ENCODE measurements around the gene SOS2. TPM values are rescaled to one million over a fixed set of nuclear protein-coding genes. Genes with fewer than 3 reads are reported as not detected.

Gene SOS2
- total and polyA plus RNA-seq, 4 donors: 3.1 to 20.1 (median 9.1) TPM

DNA sequence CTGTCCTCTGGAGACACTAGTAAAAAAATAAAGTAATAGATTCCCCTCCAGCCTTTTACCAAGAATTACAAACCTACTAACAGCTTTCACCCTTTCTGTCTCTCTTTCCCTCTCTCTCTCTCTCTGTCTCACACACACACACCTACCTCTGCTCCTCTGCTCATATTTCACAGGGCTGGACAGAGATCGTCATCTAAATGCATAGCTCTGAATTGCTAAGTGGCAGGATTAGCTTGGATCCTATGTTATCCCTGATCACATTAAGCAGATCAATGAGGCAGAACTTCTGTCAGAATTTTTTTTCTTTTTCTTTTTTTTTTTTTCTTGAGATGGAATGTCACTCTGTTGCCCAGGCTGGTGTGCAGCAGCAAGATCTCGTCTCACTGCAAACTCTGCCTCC is 137.9 kb downstream of the SOS2 start:
- no peaks in the 10 kb centered on the region for H3K4me1 ChIP-seq (ENCODE audit: control insufficient read depth in 4 of 4, insufficient read depth in 4 of 4, low read length in 3 of 4)
- no peak overlapping the region for H3K9ac ChIP-seq (ENCODE audit: low read depth in 1 of 2, low read length in 2 of 2)
- TF ChIP-seq, protein P1, sequence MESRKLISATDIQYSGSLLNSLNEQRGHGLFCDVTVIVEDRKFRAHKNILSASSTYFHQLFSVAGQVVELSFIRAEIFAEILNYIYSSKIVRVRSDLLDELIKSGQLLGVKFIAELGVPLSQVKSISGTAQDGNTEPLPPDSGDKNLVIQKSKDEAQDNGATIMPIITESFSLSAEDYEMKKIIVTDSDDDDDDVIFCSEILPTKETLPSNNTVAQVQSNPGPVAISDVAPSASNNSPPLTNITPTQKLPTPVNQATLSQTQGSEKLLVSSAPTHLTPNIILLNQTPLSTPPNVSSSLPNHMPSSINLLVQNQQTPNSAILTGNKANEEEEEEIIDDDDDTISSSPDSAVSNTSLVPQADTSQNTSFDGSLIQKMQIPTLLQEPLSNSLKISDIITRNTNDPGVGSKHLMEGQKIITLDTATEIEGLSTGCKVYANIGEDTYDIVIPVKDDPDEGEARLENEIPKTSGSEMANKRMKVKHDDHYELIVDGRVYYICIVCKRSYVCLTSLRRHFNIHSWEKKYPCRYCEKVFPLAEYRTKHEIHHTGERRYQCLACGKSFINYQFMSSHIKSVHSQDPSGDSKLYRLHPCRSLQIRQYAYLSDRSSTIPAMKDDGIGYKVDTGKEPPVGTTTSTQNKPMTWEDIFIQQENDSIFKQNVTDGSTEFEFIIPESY (IDR thresholded peaks at IDR 0.05): no peak
- TF ChIP-seq FOXA2 (IDR thresholded peaks at IDR 0.05) (no peak), FOXA1 (IDR thresholded peaks at IDR 0.05) (no peak), TAF1 (conservative IDR thresholded peaks at IDR 0.05) (no peak), RAD21 (IDR thresholded peaks at IDR 0.05) (no peak), YY1 (IDR thresholded peaks at IDR 0.05) (no peak)
- H3K4me3 ChIP-seq (ENCODE audit: low read depth in 1 of 3, low read length in 3 of 3): no peak overlapping the region
- DNase-seq (ENCODE audit: low spot score): no peak
- H3K9me3 ChIP-seq (ENCODE audit: control insufficient read depth in 4 of 4, low read length in 3 of 4): no peaks in the 10 kb centered on the region
- no peaks in the 10 kb centered on the region for H3K27me3 ChIP-seq (ENCODE audit: control insufficient read depth in 4 of 4, insufficient read depth in 4 of 4, low read length in 3 of 4)
- H3K27ac ChIP-seq (ENCODE audit: low read depth in 1 of 2, low read length in 2 of 2): no peak overlapping the region
- H3K36me3 ChIP-seq (ENCODE audit: control insufficient read depth in 4 of 4, insufficient read depth in 3 of 4, low read depth in 1 of 4, low read length in 3 of 4): no peaks in the 10 kb centered on the region
- WGBS: 54% methylated on average over 2 of the region's 2 CpGs

DNA sequence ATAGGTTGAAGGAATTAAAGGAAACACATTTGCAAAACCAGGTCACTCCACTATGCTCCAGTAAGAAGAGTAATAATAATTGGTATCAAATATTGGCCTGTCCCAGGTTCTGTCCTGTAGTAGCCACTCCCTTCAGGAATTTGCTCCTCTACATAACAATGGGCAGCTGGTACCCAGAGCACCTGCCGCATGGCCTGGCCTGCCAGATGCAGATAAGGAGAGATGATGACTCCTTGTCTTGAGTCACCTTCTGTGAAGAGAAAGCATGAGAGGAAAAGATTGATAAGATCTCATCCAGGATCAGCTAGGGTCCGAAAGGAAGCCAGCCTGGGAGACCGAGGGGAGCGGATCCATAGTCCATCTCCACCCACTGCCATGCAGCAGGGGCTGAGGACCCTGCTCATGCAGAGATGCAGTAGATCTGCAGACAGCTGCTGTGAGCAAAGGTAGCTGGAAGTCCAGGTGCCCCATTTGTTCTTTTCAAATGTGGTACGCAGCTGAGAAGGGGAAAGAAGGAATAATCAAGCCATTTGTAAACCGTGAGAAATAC is 139.3 kb downstream of the SOS2 start:
- no peaks in the 10 kb centered on the region for H3K27me3 ChIP-seq (ENCODE audit: control insufficient read depth in 4 of 4, insufficient read depth in 4 of 4, low read length in 3 of 4)
- H3K9me3 ChIP-seq (ENCODE audit: control insufficient read depth in 4 of 4, low read length in 3 of 4): no peaks in the 10 kb centered on the region
- H3K9ac ChIP-seq (ENCODE audit: low read depth in 1 of 2, low read length in 2 of 2): no peak overlapping the region
- H3K27ac ChIP-seq (ENCODE audit: low read depth in 1 of 2, low read length in 2 of 2): no peak overlapping the region
- no peaks in the 10 kb centered on the region for H3K4me1 ChIP-seq (ENCODE audit: control insufficient read depth in 4 of 4, insufficient read depth in 4 of 4, low read length in 3 of 4)
- TF ChIP-seq YY1 (IDR thresholded peaks at IDR 0.05) (no peak), FOXA2 (IDR thresholded peaks at IDR 0.05) (no peak), EGR1 (IDR thresholded peaks at IDR 0.05; ENCODE audit: low read depth in 2 of 2) (no peak), JUND (IDR thresholded peaks at IDR 0.05) (no peak), SP1 (IDR thresholded peaks at IDR 0.05) (no peak), RXRA (IDR thresholded peaks at IDR 0.05) (no peak), RAD21 (IDR thresholded peaks at IDR 0.05) (no peak), TAF1 (conservative IDR thresholded peaks at IDR 0.05) (no peak), NR2F2 (IDR thresholded peaks at IDR 0.05) (no peak), HNF4G (IDR thresholded peaks at IDR 0.05) (no peak), FOXA1 (IDR thresholded peaks at IDR 0.05) (no peak), GABPA (IDR thresholded peaks at IDR 0.05 in 1 of 2, conservative IDR thresholded peaks at IDR 0.05 in 1 of 2) (no peak), HNF4A (conservative IDR thresholded peaks at IDR 0.05) (no peak)
- TF ChIP-seq, protein P1 (IDR thresholded peaks at IDR 0.05): no peak
- TF ChIP-seq, protein P2, sequence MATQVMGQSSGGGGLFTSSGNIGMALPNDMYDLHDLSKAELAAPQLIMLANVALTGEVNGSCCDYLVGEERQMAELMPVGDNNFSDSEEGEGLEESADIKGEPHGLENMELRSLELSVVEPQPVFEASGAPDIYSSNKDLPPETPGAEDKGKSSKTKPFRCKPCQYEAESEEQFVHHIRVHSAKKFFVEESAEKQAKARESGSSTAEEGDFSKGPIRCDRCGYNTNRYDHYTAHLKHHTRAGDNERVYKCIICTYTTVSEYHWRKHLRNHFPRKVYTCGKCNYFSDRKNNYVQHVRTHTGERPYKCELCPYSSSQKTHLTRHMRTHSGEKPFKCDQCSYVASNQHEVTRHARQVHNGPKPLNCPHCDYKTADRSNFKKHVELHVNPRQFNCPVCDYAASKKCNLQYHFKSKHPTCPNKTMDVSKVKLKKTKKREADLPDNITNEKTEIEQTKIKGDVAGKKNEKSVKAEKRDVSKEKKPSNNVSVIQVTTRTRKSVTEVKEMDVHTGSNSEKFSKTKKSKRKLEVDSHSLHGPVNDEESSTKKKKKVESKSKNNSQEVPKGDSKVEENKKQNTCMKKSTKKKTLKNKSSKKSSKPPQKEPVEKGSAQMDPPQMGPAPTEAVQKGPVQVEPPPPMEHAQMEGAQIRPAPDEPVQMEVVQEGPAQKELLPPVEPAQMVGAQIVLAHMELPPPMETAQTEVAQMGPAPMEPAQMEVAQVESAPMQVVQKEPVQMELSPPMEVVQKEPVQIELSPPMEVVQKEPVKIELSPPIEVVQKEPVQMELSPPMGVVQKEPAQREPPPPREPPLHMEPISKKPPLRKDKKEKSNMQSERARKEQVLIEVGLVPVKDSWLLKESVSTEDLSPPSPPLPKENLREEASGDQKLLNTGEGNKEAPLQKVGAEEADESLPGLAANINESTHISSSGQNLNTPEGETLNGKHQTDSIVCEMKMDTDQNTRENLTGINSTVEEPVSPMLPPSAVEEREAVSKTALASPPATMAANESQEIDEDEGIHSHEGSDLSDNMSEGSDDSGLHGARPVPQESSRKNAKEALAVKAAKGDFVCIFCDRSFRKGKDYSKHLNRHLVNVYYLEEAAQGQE (IDR thresholded peaks at IDR 0.05): no peak
- TF ChIP-seq, protein P3, sequence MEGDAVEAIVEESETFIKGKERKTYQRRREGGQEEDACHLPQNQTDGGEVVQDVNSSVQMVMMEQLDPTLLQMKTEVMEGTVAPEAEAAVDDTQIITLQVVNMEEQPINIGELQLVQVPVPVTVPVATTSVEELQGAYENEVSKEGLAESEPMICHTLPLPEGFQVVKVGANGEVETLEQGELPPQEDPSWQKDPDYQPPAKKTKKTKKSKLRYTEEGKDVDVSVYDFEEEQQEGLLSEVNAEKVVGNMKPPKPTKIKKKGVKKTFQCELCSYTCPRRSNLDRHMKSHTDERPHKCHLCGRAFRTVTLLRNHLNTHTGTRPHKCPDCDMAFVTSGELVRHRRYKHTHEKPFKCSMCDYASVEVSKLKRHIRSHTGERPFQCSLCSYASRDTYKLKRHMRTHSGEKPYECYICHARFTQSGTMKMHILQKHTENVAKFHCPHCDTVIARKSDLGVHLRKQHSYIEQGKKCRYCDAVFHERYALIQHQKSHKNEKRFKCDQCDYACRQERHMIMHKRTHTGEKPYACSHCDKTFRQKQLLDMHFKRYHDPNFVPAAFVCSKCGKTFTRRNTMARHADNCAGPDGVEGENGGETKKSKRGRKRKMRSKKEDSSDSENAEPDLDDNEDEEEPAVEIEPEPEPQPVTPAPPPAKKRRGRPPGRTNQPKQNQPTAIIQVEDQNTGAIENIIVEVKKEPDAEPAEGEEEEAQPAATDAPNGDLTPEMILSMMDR (IDR thresholded peaks at IDR 0.05; ENCODE audit: low read depth, low read length, missing input control): no peak
- TF ChIP-seq, protein P4, sequence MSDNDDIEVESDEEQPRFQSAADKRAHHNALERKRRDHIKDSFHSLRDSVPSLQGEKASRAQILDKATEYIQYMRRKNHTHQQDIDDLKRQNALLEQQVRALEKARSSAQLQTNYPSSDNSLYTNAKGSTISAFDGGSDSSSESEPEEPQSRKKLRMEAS (IDR thresholded peaks at IDR 0.05): no peak
- TF ChIP-seq, protein P5, sequence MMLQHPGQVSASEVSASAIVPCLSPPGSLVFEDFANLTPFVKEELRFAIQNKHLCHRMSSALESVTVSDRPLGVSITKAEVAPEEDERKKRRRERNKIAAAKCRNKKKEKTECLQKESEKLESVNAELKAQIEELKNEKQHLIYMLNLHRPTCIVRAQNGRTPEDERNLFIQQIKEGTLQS (IDR thresholded peaks at IDR 0.05): no peak
- no peaks in the 10 kb centered on the region for H3K36me3 ChIP-seq (ENCODE audit: control insufficient read depth in 4 of 4, insufficient read depth in 3 of 4, low read depth in 1 of 4, low read length in 3 of 4)
- WGBS: 98% methylated on average over 6 of the region's 6 CpGs
- no peak for DNase-seq (ENCODE audit: low spot score)
- no peak overlapping the region for H3K4me3 ChIP-seq (ENCODE audit: low read depth in 1 of 3, low read length in 3 of 3)
